Measurements from ENCODE around the gene XRN1. TPM values are rescaled to one million over a fixed set of nuclear protein-coding genes. Genes with fewer than 3 reads are reported as not detected.

Gene XRN1
- 17.4 and 44.1 TPM in 2 replicates for total RNA-seq (ENCODE audit: low replicate concordance)

GRCh38 chr3:142447852-142448823, at the start of gene XRN1:
Gene XRN1, minus strand, starts transcription at chr3:142448037. Its CDS starts 93 bp downstream, at chr3:142447944.

Other genes starting within 250 kb of the XRN1 start
- gene GK5, start 222.5 kb downstream of the XRN1 start, total RNA-seq (ENCODE audit: low replicate concordance) = 5.7 and 7.8 TPM in 2 replicates
- gene ATR, start 130.7 kb upstream of the XRN1 start, total RNA-seq (ENCODE audit: low replicate concordance) = 12.6 and 16.0 TPM in 2 replicates
- gene PLS1, start 148.4 kb upstream of the XRN1 start, total RNA-seq (ENCODE audit: low replicate concordance) = under 0.01 and 2.0 TPM in 2 replicates

All from smooth muscle cell of the coronary artery (primary cell).